GM19467 (cell line): ENCODE data around the gene LRCH1.

ENCODE experiments used
- ATAC-seq: cut with Tn5 transposase; IDR thresholded peaks from one replicate; pipeline ENCODE4 v1.9.1; 2021; ENCODE audit warnings: mild to moderate bottlenecking, moderate library complexity; ENCODE audit not compliant: unreplicated experiment

The LRCH1 gene

DNA sequence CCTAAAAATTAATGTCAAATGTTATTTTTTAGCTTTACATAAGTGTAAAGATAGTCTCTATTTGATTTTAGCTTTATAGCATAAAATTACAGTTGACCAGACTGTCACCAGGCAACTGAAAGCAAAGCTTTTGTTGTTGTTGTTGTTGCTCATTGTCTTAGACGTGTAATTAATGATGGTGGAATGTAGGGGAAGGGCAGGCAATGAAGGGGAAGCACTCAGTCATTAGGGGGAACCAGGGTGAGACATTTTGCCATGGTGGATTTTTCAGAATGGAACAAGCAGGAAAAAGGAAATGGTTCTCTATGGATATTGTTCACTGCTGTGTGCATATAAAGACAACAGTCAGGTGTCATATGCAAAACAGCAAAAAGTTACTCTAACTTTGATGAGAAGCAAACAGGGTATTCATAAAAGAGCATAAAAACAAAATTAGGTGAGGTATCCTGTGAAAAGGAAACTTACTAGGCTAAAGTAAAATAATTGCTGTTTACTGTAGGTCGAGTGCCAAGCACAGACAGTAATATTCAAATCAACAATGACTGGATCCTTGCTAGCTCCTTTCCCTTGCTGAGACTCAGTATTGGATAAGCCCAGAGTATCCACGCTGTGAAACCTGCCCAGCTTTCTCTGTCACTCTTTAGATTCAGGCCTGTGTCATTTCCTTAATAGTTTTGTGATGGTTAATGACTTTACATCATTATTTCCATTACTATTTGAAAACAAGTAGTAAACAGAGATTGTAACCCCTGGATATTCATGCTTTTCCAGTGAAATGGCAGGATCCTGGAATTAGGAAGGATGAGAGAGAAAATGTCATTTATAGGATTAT lies 110.5 kb downstream of the LRCH1 start:
- no peak for ATAC-seq

DNA sequence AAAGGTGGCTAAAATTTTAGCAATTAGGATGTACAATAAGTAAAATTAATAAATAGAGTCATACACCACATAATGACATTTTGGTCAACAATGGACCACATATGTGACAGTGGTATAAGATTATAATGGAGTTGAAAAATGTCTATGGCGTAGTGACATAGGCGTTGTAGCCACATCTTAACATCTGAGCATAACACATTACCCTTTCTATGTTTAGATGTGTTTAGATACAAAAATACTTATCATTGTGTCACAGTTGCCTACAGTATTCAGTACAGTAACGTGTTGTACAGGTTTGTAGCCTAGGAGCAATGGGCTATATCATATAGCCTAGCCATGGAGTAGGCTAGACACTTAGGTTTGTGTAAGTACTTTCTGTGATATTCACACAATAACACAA lies 111.2 kb downstream of the LRCH1 start:
- ATAC-seq, result no peak

DNA sequence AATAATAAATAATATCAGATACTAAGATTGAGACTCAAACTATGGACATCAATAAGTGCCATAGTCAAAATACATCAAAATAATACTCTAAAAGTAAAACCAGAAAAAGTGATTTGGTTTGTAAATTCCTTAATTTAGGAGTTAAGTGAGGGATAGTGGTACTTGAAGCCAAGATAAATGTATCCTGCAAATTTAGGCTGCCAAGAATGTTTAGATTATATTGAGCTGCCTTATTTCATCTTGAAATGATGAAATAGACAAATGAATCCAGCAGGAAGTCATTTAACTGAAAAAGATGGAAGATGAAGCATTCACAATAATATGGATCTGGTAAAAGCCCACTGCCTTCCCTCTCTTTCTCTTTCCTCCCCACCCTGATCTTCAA lies 112.3 kb downstream of the LRCH1 start:
- no peak for ATAC-seq

DNA sequence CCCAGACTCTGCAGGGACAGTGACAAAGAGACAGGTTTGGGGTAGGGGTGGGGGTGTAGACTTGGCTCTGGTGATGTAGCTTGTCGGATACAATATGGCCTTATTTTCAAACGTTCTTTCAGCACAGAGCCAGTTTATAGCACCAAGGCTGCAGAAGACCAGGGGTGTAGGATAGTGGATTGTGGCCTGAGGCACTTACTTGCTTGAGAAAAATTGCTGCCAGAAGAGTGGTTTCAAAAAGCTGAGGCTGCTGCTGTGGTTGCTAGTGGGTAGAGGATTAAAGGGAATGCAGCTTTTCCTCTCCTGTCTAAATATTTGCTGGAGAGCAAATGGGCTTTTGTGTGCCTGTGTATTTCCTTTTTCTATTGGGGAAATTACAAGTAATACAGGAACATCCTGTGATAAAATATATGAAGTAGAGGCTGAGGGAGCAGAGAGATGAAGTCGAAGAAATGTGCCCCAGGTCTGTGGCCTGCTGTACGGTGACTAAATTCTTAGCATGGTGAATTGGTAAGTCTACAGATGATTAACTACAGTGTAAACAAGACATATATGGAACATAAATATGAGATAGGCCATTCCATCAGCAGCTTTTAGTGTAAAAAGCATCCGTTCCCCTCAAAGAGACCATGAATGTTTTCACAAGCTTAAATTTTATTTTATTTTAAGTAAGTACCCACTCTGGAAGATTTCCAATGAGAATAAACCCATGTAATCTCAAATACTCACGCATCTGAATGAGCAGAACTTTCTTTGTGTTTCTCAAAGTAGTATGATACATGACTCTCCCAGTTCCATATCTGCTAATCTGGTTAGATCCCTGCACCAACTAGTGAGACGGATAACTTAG lies 112.9 kb downstream of the LRCH1 start:
- no peak for ATAC-seq

DNA sequence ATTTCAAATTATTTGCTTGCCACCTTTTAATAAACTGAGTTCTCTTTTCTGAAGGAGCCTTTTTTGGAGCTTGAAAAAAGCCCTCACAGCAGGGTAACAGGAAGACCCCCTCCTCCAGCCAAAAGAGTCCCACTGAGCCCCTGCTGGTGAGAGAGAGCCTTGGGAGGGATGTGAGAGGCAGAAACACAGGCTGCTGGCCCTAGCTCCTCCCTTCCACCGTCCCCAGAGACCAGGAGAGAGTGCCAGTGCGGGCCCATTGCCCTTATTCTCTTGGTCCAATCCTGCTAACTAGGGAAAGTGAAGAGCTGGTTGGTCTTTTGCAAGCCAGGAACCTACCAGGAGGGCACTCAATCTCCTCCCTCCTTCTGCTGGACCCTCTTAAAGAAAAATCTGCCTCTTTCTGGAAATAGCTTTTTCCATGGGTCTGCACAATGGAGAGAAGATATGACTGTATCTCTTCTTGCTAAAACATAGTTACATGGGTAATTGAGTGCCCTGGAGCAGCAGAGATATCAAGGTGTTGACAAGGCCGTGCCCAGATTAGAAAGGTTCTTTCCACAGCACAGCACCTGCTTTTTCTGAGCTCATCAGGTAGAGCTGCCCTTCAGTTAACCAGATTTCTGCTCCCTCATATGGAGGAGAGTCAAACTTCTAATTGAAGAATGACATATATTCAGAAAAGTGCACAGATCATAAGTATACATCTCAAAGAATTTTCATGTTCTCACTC lies 113.9 kb downstream of the LRCH1 start:
- no peak for ATAC-seq

DNA sequence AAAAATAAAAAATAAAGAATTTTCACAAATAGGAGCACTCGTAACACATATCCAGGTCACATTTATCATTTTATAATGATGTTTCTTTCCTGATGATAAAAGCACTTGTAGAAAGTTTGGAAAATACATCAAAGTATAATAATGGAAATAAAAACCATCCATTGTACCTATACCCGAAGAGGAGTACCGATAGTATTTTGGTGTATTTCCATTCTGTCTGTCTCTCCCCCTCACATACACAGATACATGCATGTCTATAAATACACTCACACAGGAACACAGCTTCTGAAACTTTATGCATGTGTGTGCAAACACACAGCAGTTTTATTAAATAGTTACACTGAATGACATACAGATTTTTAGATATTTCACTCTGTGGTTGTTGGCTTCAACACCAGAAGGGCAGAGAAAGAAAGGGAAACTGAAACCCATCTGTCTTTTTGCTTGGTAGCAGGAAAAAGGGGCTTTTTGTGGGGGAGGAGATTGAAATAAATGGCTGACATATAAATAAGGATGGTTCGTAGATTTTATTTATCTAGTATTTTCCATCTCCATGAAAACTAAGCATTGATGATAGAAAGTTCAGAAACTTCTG lies 114.8 kb downstream of the LRCH1 start:
- ATAC-seq, result peak; percentile 50

DNA sequence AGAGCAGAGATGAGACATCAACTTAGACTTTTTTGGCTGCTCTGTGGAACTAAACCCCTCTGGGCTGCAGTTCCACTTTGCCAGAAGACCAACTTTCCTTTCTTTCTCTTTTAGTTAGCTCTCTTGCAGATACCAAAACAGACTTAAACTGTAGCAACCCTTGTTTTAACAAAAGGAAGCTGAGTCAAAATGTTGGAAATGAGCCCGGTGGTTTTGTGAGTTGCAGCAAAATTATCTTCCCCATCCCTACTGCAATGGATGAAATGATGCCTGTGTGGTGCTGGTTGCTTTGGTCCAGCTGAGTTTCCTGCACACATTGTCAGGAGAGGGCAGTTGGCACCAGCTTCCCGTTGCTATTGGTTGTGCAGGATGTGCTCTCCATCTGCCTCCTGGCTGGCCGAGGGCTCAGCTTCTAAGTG lies 115.3 kb downstream of the LRCH1 start:
- ATAC-seq, result peak; percentile 18

DNA sequence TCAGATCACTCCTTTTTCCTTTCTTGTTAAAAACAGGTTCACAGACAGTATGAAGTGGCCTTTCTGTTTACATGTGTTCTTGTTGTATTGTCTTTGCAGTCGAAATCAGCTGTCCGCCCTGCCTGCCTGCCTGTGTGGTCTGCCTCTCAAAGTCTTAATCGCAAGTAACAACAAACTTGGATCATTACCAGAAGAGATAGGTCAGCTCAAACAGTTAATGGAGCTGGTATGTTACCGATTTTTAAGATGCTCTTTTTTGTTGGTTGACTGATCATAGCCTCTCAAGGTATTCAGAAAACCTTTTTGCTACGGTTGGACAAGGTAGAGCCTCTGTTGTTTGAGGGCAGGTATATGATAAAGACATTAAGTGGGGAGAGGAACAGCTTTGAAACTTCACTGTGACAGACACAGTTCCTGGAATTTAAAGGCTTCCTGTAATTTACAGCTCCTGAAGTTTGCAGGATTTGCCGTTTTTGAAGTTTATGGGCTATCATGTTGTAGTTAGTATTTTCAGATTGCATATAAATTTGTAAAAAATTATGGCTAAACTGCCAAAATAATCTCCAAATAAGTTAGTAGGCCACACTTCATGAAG lies 116.1 kb downstream of the LRCH1 start:
- no peak for ATAC-seq

DNA sequence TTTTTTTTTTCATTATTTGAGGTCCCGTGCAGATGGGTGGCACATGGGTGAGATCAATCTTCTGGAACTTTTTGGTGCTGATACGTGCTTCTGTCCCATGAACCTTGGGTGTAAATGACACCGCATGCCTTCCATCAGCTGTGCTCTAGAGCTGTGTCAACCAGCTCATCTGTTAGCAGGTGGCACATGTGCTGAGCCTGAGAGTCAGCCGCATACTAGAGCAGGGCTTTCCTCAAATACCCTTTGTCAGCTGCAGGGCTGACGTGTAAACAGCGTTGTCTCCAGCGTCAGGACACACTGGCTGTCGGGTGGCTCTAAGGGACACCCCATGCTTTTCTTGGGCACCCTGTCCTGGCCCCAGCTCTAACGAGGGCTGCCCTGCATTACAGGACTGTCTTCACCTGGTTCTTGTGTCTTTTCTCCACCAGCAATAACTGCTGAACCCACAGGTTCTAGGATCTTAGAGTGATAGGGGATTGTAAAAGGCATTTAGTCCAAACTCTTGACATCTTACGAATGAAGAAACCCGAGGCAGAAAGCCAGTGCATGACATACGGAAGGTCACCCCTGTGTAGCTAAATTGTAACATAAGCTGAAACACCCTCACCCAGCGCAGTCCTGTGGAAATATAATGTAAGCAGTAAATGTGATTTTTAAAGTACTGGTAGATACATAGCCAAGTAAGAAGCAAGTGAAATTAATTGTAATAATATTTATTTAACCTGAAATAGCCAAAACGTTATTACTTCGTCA lies 119.5 kb downstream of the LRCH1 start:
- no peak for ATAC-seq

DNA sequence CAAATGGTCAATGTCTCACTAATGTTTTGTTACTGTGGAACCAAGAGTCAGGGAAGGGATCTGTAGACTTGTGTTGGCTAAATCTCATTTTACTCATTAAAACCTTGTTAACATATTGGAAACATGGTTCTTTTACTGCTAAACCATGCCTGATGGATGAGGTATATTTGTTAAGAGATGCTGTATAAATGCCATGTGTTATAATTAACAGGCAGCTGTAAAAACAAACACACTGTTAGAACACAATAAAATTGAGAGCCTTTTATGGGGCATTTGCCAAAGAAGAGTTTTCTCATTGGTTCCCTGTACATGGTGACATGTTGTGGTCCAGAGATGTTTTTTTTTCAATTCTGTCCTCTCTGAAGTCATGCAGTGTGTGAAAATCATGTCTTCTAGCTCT lies 122.0 kb downstream of the LRCH1 start:
- ATAC-seq, result no peak

DNA sequence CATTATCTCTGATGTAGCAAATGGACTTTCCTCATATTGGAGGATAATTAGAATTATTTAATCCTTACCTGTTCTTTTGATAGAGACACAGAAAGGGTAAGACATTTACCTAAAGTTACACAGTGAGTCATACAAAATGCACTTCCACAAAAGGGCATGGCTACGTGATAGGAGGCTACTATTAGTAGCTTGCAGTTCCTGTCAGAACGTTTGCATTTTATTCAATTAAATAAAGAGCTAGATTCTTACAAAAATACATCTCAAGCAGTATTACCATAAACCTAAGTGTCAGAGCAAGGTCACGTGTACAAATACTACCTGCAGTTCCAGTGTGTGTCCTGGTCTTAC lies 123.4 kb downstream of the LRCH1 start:
- ATAC-seq, result no peak

DNA sequence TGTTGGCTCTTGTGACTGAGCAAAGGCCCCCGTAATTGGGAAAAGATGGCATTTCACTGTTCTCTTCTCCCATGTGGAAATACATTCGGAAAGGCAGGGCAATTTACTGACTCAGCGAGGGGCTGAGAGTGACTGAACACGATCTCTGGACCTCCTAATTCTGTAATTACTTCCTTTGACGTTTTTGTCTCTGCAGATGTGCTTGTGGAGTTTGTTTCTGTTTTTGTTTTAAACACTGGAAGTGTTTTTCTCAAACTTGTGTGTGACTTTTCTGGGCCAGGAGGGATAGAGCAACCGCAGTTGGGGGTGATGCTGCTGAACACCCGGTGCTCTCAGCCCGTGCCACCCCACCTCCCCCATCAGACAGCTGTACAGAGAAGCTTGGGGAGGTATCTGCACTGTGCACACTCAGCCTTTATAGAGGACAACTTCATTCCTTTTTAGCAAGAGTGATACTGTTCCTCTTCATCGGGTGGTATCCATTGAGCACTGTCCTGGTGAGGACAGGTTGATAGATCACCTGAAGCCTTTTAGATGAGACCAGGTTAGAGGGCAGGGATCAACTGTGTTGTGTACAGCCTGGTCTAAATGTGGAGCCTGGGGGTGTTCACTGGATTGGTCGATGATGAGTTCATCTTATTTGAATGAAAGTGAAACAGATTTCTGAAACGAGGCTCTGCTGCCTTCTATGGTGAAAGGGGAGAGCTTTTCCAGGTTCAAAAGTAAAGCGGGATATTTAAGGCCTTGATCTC lies 126.6 kb downstream of the LRCH1 start:
- peak; percentile 85 for ATAC-seq

DNA sequence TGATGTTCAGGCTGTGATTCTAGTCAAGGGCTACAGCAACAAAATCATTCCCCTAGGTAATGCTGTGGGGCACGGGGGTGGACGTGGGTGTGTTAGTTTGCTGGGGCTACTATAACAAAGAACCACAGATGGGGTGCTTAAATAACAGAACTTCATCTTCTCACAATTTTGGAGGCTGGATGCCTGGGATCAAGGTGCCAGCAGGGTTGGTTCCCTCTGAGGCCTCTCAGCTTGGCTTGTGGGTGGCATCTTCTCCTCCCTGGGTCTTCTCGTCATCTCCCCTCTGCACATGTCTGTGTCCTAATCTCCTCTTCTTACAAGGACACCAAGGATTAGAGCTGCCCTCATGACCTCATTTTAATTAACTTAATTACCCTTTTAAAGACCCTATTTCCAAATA lies 129.0 kb downstream of the LRCH1 start:
- no peak for ATAC-seq

DNA sequence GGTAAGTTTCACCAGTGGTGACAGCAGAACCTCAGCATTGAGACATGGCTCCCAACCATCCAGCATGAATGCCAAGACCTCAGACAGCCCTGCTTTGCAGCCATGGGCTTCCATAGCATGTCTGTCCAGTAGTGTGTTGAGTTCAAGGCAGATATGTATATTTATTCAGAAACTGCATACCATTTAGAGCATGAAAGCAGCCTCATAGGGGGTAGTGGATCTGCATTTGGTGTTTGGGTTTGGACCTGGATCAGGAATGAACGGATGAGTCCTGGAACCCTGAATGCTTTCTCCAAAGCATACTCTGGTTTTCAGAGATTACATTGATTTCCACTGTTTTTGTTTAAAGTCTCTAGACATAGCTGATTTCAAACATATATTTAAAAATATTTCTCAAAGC lies 129.7 kb downstream of the LRCH1 start:
- no peak for ATAC-seq

DNA sequence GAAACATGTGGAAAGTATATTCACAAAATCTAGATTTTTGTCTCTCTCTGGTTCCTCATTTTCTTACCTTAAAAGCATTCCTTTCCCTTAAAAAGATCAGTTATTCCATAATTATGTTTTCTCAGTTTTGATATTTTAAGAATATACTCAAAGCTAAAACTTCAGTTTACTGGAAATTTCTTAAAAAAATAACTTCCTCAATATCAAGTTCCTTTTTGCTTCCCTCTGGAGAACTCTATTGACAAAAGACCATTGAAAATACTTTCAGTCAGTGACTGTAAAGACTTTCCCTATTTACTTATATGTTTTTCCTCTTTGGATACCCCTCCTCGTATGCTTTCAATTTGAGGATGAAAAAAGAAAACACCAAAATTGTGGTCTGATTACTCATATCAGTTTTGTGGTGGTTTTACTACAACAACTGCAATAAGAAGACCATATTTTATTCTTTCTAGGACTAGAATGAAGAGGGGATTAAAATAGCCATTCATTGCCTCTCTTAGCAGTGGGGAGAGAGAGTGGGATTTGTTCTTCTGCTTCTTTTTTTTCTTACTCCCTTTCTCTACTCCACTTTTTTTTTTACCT lies 130.8 kb downstream of the LRCH1 start:
- ATAC-seq, result no peak

DNA sequence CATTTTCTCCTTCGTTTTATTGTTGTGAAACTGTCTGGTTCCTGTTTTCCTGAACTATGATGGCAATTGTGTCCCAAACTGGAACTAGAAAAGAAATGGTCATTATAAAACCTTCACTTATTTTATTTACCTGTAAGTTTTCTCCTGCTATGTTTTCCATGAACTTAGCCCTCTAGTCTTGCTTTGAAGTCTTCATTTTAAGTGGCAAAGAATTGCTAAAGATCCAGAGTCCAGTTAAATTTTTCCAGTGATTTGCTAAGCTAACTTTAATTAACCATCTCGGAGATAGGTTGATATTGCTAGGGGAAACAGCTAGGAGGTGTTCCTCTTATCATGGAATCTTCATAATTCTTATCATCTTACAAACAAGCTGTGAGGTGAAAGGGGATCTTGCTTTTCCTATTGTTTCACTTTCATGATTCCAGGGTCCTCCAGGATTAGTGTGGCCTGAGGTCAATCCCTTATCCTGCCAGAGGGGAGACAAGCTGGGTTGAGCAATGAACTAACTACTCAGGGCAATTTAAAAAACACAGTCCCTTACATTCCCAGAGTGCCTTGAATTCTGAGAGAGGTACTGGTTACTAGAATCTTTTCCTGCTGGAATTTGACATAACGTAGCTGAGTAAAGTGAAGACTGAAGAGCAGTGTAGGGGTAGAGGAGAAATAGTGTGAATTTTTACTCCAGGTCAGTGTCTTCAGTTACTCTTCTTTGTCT lies 131.5 kb downstream of the LRCH1 start:
- ATAC-seq, result no peak

DNA sequence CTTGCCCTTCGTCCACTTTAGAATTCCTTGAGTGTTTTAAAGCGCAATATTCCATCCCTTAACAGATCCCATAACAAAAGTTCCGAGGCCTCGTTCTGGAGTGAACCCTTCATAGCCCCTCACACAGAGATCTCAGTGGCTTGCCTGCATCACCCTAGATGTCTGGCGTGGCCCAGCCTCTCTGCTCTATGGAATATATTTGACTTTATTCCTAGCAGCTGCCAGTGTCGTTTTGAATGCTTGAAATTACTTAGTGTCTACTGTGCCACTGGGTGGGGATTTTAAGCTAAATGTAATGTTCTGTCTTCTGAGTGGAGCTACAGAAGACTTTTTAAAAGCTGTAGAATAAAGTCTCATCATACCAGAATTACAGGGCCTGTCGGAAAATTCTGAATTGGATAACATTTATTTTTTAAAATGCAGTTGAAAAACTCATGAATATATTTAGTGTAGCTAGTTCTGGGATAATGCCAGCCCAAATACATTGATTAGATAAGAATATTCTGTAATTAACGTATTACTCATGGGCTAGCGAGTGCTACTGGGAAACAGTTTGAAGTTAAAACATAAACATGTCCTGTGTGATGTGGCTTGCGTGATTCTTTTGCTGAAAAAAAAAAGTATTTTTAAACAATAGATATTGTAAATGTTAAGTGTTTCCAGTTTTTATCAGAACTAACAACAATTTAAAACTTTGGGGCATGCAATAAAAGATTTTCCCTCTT lies 132.2 kb downstream of the LRCH1 start:
- no peak for ATAC-seq

DNA sequence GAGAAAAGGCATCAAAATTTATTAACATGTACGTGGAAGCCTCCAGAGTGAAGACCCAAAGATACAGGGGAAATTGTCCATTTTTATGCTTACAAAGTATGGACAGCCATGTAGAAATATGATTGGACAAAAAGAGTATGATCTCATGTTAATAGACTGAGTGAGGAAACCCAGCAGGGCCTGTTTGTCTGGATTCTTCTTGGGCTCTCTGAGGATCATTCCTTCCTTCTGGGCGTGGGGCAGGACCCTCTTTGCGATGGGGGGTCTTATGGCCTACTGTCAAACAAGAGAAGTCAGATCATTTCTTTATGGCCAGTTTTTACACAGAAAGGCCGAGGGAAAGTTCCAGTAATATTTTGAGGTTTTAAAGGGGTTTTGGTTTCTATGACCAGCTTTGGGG lies 133.2 kb downstream of the LRCH1 start:
- no peak for ATAC-seq
